Spinal cord (tissue), 10 donors: ENCODE data around the gene PDZRN3. TPM values are rescaled to one million over a fixed set of nuclear protein-coding genes. Genes with fewer than 3 reads are reported as not detected.
A peak's percentile ranks its signal among the peaks of the same experiment; 100 is the strongest.

ENCODE experiments used
- DNase-seq, 6 donors: peaks; one replicate each; pipeline versions ENCODE4 v3.0.0 to v3.0.0-alpha.2; 2013 to 2015; ENCODE audit warnings: low spot score in 6 of 6, low read depth in 4 of 6
- H3K27ac ChIP-seq: one replicate; pipeline ENCODE4 v1.5.1; 2013; ENCODE audit warnings: low read depth, low read length, control low read depth
- H3K27me3 ChIP-seq: one replicate; pipeline ENCODE4 v1.6.1; 2013; ENCODE audit warnings: low read length; ENCODE audit not compliant: control insufficient read depth, insufficient read depth
- H3K36me3 ChIP-seq: one replicate; pipeline ENCODE4 v1.6.1; 2013; ENCODE audit warnings: low read length; ENCODE audit not compliant: control insufficient read depth, insufficient read depth
- H3K4me1 ChIP-seq: one replicate; pipeline ENCODE4 v1.6.1; 2013; ENCODE audit warnings: low read length; ENCODE audit not compliant: control insufficient read depth, insufficient read depth
- H3K4me3 ChIP-seq: one replicate; pipeline ENCODE4 v1.5.1; 2013; ENCODE audit warnings: low read depth, low read length, control low read depth
- H3K9me3 ChIP-seq: one replicate; pipeline ENCODE4 v1.6.1; 2013; ENCODE audit warnings: low read length; ENCODE audit not compliant: control insufficient read depth, insufficient read depth
- WGBS: methylation state at CpG from one replicate; pipeline ENCODE4 v1.1.5; 2013; ENCODE audit warnings: missing lambda C conversion rate; ENCODE audit not compliant: insufficient coverage; 5-methylcytosine and 5-hydroxymethylcytosine counted together
- polyA plus RNA-seq, 2 donors: library from polyadenylated mRNA; unstranded; fragments of 120-200 nt; gene quantifications; one replicate each; pipeline ENCODE4 v1.2.1, GENCODE V29; 2013; ENCODE audit not compliant: insufficient read length in 2 of 2
- total RNA-seq, 2 donors: library from RNA; depleted of rRNA in 1 of 2; stranded (reverse); fragments of 120-200 nt in 1 of 2; fragments of >200 nt in 1 of 2; gene quantifications; one replicate each; pipeline versions ENCODE4 v1.2.3 to v1.2.4, GENCODE V29; 2013 to 2014
- donor health status: healthy.

The PDZRN3 gene
- total and polyA plus RNA-seq, 4 donors: 21.8 to 83.6 (median 30.2) TPM

DNA sequence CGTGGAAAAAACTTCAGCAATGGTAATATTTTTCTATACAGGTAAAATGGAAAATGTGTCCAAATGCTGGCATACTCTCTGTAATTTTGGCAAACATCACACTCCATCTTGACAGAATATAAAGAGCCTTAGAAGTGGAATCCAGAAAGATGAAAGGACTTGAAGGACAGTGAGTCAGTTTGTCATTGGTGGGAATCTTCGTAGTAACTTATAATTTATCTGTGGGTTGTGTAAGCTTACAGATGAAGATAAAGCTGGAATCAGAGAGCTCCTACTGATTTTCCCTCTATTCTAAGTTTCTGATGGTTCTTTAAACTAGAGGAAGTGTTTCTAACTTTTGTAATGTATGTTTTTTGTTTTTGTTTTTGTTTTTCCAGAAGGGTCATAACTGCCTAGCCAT lies 8.7 kb upstream of the PDZRN3 start:
- H3K4me1 ChIP-seq: no peaks in the 10 kb centered on the region
- DNase-seq: no peak
- no peak overlapping the region for H3K4me3 ChIP-seq
- no CpG with 5 or more reads among the region's 2 CpGs for WGBS
- no peaks in the 10 kb centered on the region for H3K27me3 ChIP-seq
- no peak overlapping the region for H3K27ac ChIP-seq
- H3K36me3 ChIP-seq: no peaks in the 10 kb centered on the region
- H3K9me3 ChIP-seq: no peaks in the 10 kb centered on the region

DNA sequence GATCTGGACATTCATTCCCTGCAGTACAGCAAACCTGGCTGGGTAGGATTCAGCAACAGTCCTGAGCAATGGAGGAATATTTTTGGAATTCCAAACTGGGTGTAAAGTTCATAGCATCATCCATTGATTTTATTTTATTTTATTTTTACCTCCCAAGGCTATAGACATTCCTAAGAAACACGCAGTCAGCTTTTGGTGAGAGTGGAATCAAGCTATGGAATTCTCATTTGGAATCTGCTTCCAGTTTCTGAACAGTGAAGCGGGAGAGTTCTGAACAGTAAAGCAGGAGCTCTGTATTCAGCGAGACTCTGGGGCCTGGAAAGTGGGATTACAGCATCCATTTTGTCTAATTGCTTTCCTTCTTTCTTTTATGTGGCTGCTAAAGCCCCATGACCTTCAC lies 1.4 kb upstream of the PDZRN3 start:
- Histone ChIP-seq H3K4me3 (peak overlapping the region; percentile 71), H3K36me3 (no peaks in the 10 kb centered on the region), H3K4me1 (peaks cover 28% of the 10 kb centered on the region), H3K27ac (peak overlapping the region; percentile 82), H3K27me3 (no peaks in the 10 kb centered on the region), H3K9me3 (no peaks in the 10 kb centered on the region)
- no peak for DNase-seq
- WGBS: 89% methylated on average over 1 of the region's 3 CpGs

GRCh38 chr3:73624017-73624820 lies 522 bp downstream of the PDZRN3 start:
- H3K4me1 ChIP-seq: peaks cover 28% of the 10 kb centered on the region
- under 1% methylated on average over 112 of the region's 112 CpGs for WGBS

GRCh38 chr3:73623346-73623745 lies 1.4 kb downstream of the PDZRN3 start:
- 43% methylated on average over 3 of the region's 4 CpGs for WGBS
- H3K36me3 ChIP-seq: no peaks in the 10 kb centered on the region
- DNase-seq: peak in 1 of 6 donors; percentile 38
- peaks cover 28% of the 10 kb centered on the region for H3K4me1 ChIP-seq
- peak overlapping the region; percentile 80 for H3K27ac ChIP-seq
- no peaks in the 10 kb centered on the region for H3K27me3 ChIP-seq
- peak overlapping the region; percentile 56 for H3K4me3 ChIP-seq
- no peaks in the 10 kb centered on the region for H3K9me3 ChIP-seq

More at GRCh38 chr3:73624017-73624820, 522 bp downstream of the PDZRN3 start:
- Histone ChIP-seq H3K4me3 (peak overlapping the region; percentile 71), H3K36me3 (no peaks in the 10 kb centered on the region), H3K27me3 (no peaks in the 10 kb centered on the region), H3K27ac (peak overlapping the region; percentile 80), H3K9me3 (no peaks in the 10 kb centered on the region)
- DNase-seq: peak in 3 of 6 donors; percentile 47 to 86 (median 78)

- Histone ChIP-seq H3K4me3 (peak overlapping the region; percentile 56), H3K36me3 (no peaks in the 10 kb centered on the region), H3K27ac (peak overlapping the region; percentile 80), H3K9me3 (no peaks in the 10 kb centered on the region), H3K27me3 (no peaks in the 10 kb centered on the region), H3K4me1 (peaks cover 28% of the 10 kb centered on the region)
- peak in 1 of 6 donors; percentile 55 for DNase-seq
- 25% methylated on average over 9 of the region's 10 CpGs for WGBS
Measured at GRCh38 chr3:73622091-73622805, 2.5 kb downstream of the PDZRN3 start.

DNA sequence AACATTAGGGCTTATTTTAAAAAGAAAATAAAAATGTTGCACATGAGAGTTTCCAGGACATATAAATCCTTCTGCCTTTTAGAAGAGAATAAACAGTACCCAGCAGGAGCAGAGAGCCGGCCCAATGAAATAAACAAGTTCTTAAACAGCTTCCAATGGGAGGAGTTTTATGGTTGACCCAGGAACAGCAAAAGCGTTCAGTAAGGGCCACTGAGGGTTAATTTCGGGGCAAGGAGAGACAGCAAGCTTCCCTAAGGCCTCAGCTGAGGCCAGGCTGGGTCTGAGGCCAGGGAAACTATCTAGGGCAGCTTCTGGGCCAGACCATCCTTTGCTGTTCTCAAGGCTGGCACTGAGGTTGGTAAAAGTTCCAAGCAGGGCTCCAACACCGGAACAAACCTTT lies 3.4 kb downstream of the PDZRN3 start:
- Histone ChIP-seq H3K27me3 (no peaks in the 10 kb centered on the region), H3K36me3 (no peaks in the 10 kb centered on the region), H3K27ac (peak overlapping the region; percentile 80), H3K4me3 (peak overlapping the region; percentile 56), H3K4me1 (peaks cover 28% of the 10 kb centered on the region), H3K9me3 (no peaks in the 10 kb centered on the region)
- DNase-seq: peak in 1 of 6 donors; percentile 41
- 35% methylated on average over 4 of the region's 4 CpGs for WGBS

- Histone ChIP-seq H3K4me3 (no peak overlapping the region), H3K27me3 (no peaks in the 10 kb centered on the region), H3K9me3 (no peaks in the 10 kb centered on the region), H3K36me3 (no peaks in the 10 kb centered on the region), H3K4me1 (peaks cover 19% of the 10 kb centered on the region), H3K27ac (no peak overlapping the region)
- no CpG with 5 or more reads among the region's 2 CpGs for WGBS
- no peak for DNase-seq
Measured at GRCh38 chr3:73618461-73618860, 6.3 kb downstream of the PDZRN3 start.

DNA sequence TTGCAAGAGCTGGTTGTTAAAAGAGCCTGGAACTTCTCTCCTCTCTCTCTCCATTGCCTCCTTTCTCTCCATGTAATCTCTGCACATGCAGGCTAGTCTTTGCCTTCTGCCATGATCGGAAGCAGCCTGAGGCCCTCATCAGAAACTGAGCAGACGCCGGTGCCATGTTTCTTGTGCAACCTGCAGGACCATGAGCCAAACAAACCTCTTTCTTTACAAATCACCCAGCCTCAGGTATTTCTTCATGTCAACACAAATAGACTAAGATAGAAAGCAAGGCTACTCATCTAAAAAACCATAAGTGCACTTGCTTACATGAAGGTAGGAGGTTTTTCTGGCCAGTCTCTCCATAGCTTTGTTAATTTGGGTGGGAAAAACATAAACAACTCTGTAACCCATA lies 8.7 kb downstream of the PDZRN3 start:
- Histone ChIP-seq H3K9me3 (no peaks in the 10 kb centered on the region), H3K27me3 (no peaks in the 10 kb centered on the region), H3K27ac (no peak overlapping the region), H3K36me3 (no peaks in the 10 kb centered on the region), H3K4me1 (no peaks in the 10 kb centered on the region), H3K4me3 (no peak overlapping the region)
- no peak for DNase-seq
- WGBS: 97% methylated on average over 3 of the region's 3 CpGs

GRCh38 chr3:73614419-73614818 lies 10.3 kb downstream of the PDZRN3 start:
- H3K4me1 ChIP-seq: no peaks in the 10 kb centered on the region
- H3K36me3 ChIP-seq: no peaks in the 10 kb centered on the region
- DNase-seq: no peak
- H3K9me3 ChIP-seq: no peaks in the 10 kb centered on the region
- no peaks in the 10 kb centered on the region for H3K27me3 ChIP-seq
- H3K27ac ChIP-seq: peak overlapping the region; percentile 34
- H3K4me3 ChIP-seq: no peak overlapping the region
- WGBS: 80% methylated on average over 1 of the region's 2 CpGs
